ENCODE results near the gene SULF2. TPM values are rescaled to one million over a fixed set of nuclear protein-coding genes. Genes with fewer than 3 reads are reported as not detected.

Gene SULF2
- total RNA-seq, 4 donors from 2014 or later: 31.5 to 182 (median 94.4) TPM

- Histone ChIP-seq H3K4me1 (peaks cover 8 to 33% (median 11%) of the 10 kb centered on the region in 3 donors), H3K4me3 (no peak overlapping the region), H3K27ac (peak overlapping the region in 1 of 4 donors; percentile 25), H3K36me3 (peaks cover 3 to 99% (median 18%) of the 10 kb centered on the region in 3 donors), H3K27me3 (no peaks in the 10 kb centered on the region), H3K9me3 (no peaks in the 10 kb centered on the region)
- no peak for DNase-seq
- TF ChIP-seq POLR2A (IDR thresholded peaks at IDR 0.05) (no peak), CTCF (IDR thresholded peaks at IDR 0.05) (no peak)
- intact Hi-C loops (cut with DNase I): no loop called here
- WGBS, 2 donors: 39 to 67% methylated on average over 6 to 8 of the region's 27 CpGs
Measured at GRCh38 chr20:47665221-47665991, 119.9 kb downstream of the SULF2 start.

- no peak for DNase-seq
Measured at GRCh38 chr20:47664744-47665143, 120.5 kb downstream of the SULF2 start.

GRCh38 chr20:47664068-47664437, 121.2 kb downstream of the SULF2 start:
- Histone ChIP-seq H3K27ac (peak overlapping the region in 1 of 4 donors; percentile 23), H3K4me1 (peaks cover 8 to 33% (median 11%) of the 10 kb centered on the region in 3 donors), H3K27me3 (no peaks in the 10 kb centered on the region), H3K9me3 (no peaks in the 10 kb centered on the region), H3K4me3 (no peak overlapping the region), H3K36me3 (peaks cover 9 to 99% (median 18%) of the 10 kb centered on the region in 3 donors)
- no peak for DNase-seq
- TF ChIP-seq CTCF (IDR thresholded peaks at IDR 0.05) (peak in 1 of 6 experiments; percentile 3), POLR2A (IDR thresholded peaks at IDR 0.05) (no peak)
- WGBS, 2 donors: no CpG with 5 or more reads among the region's 2 CpGs
- intact Hi-C loops (cut with DNase I): loop anchor here (5.0 kb wide), 1 partner anchor 958 kb away; no protein-coding TSS in a partner anchor

More at GRCh38 chr20:47664744-47665143, 120.5 kb downstream of the SULF2 start:
- Histone ChIP-seq H3K27me3 (no peaks in the 10 kb centered on the region), H3K4me1 (peaks cover 8 to 33% (median 11%) of the 10 kb centered on the region in 3 donors), H3K9me3 (no peaks in the 10 kb centered on the region), H3K4me3 (no peak overlapping the region), H3K27ac (peak overlapping the region in 1 of 4 donors; percentile 25), H3K36me3 (peaks cover 3 to 99% (median 18%) of the 10 kb centered on the region in 3 donors)
- TF ChIP-seq CTCF (IDR thresholded peaks at IDR 0.05) (no peak), POLR2A (IDR thresholded peaks at IDR 0.05) (no peak)
- 70% methylated on average over 9 to 10 of the region's 12 CpGs for WGBS, 2 donors
- intact Hi-C loops (cut with DNase I): loop anchor here (5.0 kb wide), 1 partner anchor 958 kb away; no protein-coding TSS in a partner anchor

GRCh38 chr20:47663354-47664067, 121.8 kb downstream of the SULF2 start:
- intact Hi-C loops (cut with DNase I): loop anchor here (5.0 kb wide), 1 partner anchor 959 kb away; no protein-coding TSS in a partner anchor
- Histone ChIP-seq H3K27me3 (no peaks in the 10 kb centered on the region), H3K27ac (peak overlapping the region in 1 of 4 donors; percentile 23), H3K4me1 (peaks cover 8 to 33% (median 11%) of the 10 kb centered on the region in 3 donors), H3K4me3 (no peak overlapping the region), H3K36me3 (peaks cover 11 to 99% (median 17%) of the 10 kb centered on the region in 3 donors), H3K9me3 (no peaks in the 10 kb centered on the region)
- DNase-seq: no peak
- WGBS, 2 donors: 34 to 59% methylated on average over 4 to 12 of the region's 20 CpGs
- no peak for TF ChIP-seq POLR2A (IDR thresholded peaks at IDR 0.05)
- TF ChIP-seq CTCF (IDR thresholded peaks at IDR 0.05): peak; percentile 91 to 98 (median 95)
